ENCODE data around the gene PCP2. TPM values are rescaled to one million over a fixed set of nuclear protein-coding genes. Genes with fewer than 3 reads are reported as not detected.

Gene PCP2
- total and polyA plus RNA-seq, 2 of the 13 experiments (the other 11 are each of a cell fraction or from before 2014, with no cell fraction given), result 0.62 TPM; not detected in 1

- TF ChIP-seq AHDC1 (CRISPR knock-in tag; IDR thresholded peaks at IDR 0.05; ENCODE audit: borderline replicate concordance), result no peak
- TF ChIP-seq SRY (CRISPR knock-in tag; IDR thresholded peaks at IDR 0.05), result no peak
- no peak for TF ChIP-seq ZNF839 (CRISPR knock-in tag; IDR thresholded peaks at IDR 0.05; ENCODE audit: borderline replicate concordance)
- no peak for TF ChIP-seq PAX8 (CRISPR knock-in tag; IDR thresholded peaks at IDR 0.05; ENCODE audit: borderline replicate concordance)
- TF ChIP-seq, protein P1, sequence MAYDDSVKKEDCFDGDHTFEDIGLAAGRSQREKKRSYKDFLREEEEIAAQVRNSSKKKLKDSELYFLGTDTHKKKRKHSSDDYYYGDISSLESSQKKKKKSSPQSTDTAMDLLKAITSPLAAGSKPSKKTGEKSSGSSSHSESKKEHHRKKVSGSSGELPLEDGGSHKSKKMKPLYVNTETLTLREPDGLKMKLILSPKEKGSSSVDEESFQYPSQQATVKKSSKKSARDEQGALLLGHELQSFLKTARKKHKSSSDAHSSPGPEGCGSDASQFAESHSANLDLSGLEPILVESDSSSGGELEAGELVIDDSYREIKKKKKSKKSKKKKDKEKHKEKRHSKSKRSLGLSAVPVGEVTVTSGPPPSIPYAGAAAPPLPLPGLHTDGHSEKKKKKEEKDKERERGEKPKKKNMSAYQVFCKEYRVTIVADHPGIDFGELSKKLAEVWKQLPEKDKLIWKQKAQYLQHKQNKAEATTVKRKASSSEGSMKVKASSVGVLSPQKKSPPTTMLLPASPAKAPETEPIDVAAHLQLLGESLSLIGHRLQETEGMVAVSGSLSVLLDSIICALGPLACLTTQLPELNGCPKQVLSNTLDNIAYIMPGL (CRISPR knock-in tag; IDR thresholded peaks at IDR 0.05; ENCODE audit: borderline replicate concordance in 1 of 2, low read depth in 1 of 2), result peak in 1 of 2 experiments; percentile 50; a peak in 1 of 4 replicates
- TF ChIP-seq, protein P2, sequence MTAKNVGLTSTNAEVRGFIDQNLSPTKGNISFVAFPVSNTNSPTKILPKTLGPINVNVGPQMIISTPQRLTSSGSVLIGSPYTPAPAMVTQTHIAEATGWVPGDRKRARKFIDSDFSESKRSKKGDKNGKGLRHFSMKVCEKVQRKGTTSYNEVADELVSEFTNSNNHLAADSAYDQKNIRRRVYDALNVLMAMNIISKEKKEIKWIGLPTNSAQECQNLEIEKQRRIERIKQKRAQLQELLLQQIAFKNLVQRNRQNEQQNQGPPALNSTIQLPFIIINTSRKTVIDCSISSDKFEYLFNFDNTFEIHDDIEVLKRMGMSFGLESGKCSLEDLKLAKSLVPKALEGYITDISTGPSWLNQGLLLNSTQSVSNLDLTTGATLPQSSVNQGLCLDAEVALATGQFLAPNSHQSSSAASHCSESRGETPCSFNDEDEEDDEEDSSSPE (CRISPR knock-in tag; IDR thresholded peaks at IDR 0.05), result peak; percentile 86
- no peak for TF ChIP-seq NFATC3 (CRISPR knock-in tag; IDR thresholded peaks at IDR 0.05)
- TF ChIP-seq, protein P3, sequence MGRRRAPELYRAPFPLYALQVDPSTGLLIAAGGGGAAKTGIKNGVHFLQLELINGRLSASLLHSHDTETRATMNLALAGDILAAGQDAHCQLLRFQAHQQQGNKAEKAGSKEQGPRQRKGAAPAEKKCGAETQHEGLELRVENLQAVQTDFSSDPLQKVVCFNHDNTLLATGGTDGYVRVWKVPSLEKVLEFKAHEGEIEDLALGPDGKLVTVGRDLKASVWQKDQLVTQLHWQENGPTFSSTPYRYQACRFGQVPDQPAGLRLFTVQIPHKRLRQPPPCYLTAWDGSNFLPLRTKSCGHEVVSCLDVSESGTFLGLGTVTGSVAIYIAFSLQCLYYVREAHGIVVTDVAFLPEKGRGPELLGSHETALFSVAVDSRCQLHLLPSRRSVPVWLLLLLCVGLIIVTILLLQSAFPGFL (CRISPR knock-in tag; IDR thresholded peaks at IDR 0.05), result no peak
- no peak for TF ChIP-seq TCF7 (IDR thresholded peaks at IDR 0.05; ENCODE audit: low read depth)
- no peak; the same call in 1 of the 2 replicates for TF ChIP-seq ZMAT3 (CRISPR knock-in tag; conservative IDR thresholded peaks at IDR 0.05)
- TF ChIP-seq NFKB2 (CRISPR knock-in tag; IDR thresholded peaks at IDR 0.05; ENCODE audit: borderline replicate concordance), result peak; percentile 54; the same call in 1 of the 2 replicates
- TF ChIP-seq, protein P4, sequence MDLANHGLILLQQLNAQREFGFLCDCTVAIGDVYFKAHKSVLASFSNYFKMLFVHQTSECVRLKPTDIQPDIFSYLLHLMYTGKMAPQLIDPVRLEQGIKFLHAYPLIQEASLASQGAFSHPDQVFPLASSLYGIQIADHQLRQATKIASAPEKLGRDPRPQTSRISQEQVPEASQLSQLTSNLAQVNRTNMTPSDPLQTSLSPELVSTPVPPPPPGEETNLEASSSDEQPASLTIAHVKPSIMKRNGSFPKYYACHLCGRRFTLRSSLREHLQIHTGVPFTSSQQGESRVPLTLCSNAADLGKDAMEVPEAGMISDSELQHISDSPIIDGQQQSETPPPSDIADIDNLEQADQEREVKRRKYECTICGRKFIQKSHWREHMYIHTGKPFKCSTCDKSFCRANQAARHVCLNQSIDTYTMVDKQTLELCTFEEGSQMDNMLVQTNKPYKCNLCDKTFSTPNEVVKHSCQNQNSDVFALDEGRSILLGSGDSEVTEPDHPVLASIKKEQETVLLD (CRISPR knock-in tag; IDR thresholded peaks at IDR 0.05; ENCODE audit: low read depth), result 0 out of 2 replicates have a peak, but pooled peaks have one; percentile 19
- TF ChIP-seq ZFP1 (CRISPR knock-in tag; IDR thresholded peaks at IDR 0.05), result no peak
- no peak for TF ChIP-seq NKX3-1 (CRISPR knock-in tag; IDR thresholded peaks at IDR 0.05)
- TF ChIP-seq HOXD1 (CRISPR knock-in tag; IDR thresholded peaks at IDR 0.05), result no peak
- TF ChIP-seq HNRNPLL (IDR thresholded peaks at IDR 0.05; ENCODE audit: low read depth, low read length, poor library complexity, severe bottlenecking), result peak; percentile 46
- no peak for TF ChIP-seq CBFB (CRISPR knock-in tag; IDR thresholded peaks at IDR 0.05)
Measured at GRCh38 chr19:7629347-7630054, 4.0 kb downstream of the PCP2 start, which contains the start of the genes PET100 and XAB2 (continued).
